GM12872 (cell line): ENCODE data around the gene MR1.
A peak's percentile ranks its signal among the peaks of the same experiment; 100 is the strongest.

Experiments
- TF ChIP-seq, protein P1 (sequence below): IDR thresholded peaks from 3 replicates; pipeline ENCODE4 v1.5.1; 2011; ENCODE audit warnings: low read depth, mild to moderate bottlenecking, low read length, moderate library complexity; ENCODE audit not compliant: insufficient read depth

The MR1 gene

DNA sequence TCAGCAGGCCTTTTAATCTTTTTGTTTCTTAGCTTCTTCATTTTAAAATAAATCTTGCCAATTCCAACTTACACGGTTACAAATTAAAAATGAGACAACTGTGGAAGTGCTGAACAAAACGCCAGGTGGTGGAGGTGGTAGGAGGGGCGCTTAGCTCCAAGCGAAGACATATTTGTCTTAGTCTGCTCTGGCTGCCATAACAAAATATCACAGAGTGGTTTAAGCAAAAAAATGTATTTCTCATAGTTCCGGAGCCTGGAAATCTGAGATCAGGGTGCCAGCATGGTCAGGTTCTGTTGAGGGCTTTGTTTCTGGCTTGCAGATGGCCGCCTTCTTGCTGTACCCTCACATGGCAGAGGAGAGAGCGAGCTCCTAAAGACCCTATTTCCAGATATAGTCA is 69.6 kb downstream of the MR1 start:
- TF ChIP-seq, protein P1, sequence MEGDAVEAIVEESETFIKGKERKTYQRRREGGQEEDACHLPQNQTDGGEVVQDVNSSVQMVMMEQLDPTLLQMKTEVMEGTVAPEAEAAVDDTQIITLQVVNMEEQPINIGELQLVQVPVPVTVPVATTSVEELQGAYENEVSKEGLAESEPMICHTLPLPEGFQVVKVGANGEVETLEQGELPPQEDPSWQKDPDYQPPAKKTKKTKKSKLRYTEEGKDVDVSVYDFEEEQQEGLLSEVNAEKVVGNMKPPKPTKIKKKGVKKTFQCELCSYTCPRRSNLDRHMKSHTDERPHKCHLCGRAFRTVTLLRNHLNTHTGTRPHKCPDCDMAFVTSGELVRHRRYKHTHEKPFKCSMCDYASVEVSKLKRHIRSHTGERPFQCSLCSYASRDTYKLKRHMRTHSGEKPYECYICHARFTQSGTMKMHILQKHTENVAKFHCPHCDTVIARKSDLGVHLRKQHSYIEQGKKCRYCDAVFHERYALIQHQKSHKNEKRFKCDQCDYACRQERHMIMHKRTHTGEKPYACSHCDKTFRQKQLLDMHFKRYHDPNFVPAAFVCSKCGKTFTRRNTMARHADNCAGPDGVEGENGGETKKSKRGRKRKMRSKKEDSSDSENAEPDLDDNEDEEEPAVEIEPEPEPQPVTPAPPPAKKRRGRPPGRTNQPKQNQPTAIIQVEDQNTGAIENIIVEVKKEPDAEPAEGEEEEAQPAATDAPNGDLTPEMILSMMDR, result no peak

DNA sequence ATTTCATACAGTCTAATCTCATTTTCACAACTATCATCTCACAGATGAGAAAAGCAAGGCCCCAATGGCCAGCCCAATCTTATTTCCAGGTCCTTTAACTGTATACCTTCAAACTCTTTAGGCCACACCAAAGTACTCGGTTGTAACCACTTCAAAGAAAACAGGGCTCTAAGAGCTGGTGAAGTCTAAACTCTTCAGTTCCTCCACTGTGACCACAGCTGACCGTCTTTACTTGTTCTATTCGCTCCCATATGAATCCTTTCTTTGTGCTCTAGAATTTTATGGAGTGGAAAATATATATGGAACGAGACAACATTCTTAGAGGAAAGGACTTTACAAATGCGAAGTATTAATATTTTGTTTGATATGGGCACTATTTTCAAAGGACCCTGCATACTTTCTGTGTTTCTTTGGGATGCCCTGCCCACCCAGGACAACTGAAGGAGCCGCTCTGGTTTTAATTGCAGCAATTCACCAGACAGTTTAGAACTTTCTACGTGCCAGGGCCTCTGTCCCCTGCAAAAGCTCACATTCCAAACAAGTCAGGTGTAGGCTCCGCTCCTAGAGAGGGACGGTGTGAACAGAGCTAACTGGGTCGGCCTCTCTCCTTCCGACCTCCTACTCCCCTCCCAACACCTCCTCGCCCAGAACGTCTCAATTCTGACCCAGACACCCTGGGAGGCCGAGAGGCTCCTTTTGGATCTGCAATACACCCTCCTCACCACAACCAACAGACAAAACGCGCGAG is 70.4 kb downstream of the MR1 start:
- TF ChIP-seq, protein P1, result peak; percentile 40; the same call in 2 of the 3 replicates

DNA sequence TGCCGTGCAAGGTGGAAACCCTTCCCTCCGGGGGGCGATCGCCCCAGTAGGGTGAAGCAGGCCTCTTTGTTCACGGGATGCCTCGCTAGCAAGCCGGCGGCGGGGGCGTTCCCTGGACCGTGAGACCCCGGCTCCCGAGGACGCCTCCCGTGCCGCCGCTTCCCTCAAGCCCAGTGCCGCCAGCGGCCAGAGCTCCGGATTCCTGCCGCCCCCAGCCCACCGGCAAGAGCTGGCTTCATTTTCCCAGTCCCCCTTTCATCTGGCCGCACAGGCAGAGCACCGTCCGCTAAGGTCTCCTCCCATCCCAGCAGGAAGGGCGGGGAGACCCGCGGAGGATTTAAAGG is 71.0 kb downstream of the MR1 start:
- TF ChIP-seq, protein P1, result 0 out of 3 replicates have a peak, but pooled peaks have one; percentile 0

DNA sequence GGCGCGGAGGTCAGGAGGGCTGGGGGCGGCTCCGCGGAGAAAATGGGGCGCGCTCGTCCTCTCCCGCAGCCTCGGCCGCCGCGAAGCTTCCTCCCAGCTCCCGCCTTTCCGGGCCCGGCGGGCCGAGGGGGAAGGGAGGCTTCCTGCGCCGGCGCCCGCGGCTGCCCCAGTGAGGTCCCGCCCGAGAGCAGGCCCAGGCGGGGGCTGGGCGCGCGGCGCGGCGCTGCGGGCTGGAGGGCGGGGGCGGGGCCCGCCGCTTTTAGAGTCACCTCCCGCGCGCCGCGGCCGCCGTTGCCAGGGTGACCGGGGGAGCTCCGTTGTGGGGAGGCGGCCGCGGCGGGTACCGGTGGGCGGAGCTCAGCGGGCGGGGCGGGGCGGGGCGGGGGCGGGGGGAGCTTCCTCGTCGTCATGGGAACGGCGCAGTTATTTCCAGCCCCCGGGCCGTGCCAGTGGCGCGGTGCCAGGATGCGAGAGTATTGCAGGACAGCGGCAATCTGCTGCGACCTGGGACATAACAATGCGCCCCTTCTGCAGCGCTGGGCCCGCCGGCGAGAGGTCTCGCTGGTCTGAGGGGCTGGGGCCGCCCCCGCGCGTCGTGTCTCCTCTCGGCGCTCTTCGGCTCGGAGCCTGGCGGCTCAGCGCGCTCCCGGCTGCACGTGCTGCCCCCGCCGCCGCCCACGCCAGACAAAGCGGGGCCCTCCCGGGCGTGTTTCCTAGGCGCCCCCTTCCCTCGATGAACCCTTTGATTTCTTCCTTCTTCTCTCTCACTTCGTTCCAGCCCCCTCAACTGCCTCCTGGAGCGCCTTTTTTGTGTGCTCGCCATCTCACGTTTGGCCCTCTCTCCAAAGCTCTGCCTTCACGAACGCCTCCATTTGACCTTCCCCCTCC is 71.6 kb downstream of the MR1 start:
- TF ChIP-seq, protein P1, result no peak

DNA sequence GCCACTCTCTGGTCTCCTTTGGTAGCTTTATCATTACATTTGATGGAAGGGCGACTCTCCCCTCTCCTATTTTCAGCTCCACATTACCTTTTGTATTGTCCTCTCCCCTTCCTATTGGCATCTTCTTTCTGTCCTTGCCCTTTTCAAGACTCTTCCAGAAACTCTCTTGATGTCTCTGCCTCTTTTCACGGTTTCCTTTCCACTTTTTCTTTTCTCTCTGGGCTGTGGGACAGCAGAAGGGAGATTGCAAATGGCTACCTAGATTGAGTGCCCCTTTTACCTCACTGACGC is 72.2 kb downstream of the MR1 start:
- TF ChIP-seq, protein P1, result no peak

DNA sequence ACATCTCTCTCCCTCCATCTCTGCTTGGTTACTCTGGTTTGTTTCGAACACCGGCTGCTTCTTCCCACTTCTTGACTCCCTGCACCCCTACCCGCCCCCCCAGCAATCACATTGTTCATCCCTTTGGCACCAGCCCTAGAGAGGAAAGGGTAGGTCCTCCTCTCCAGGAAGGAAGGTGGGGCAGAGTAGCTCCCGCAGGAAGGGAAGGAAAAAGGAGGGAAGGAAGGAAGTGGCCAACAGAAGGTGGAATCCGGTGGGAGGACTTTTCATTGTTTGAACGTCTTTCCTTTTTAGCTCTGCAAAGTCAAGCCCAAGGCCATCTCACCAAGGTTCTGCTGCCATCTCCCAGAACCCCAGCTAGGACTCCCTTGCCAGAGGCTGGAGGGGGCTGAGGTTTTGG is 72.7 kb downstream of the MR1 start:
- TF ChIP-seq, protein P1, result no peak

DNA sequence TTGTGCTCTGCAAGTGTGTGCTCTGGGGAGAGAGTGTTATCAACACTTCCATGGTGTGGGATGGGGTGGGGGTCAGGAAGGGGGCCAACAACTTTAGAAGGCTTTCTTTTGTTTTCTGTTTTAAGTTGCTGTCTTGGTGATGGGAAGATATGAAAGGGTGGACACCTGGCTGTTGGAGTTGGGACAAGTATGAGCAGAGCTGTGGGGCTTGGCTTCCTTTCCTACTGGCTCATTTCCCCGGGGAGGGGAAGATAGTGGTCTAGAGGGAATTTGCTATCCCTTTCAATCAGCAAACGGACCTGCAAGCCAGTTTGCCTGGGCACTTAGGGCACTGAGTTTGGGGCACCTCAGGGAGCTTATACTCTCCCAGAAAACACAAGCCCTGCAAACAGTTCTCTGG is 73.9 kb downstream of the MR1 start:
- TF ChIP-seq, protein P1, result no peak
